A549 (cell line): Measurements from ENCODE around the gene B9D1.

Experiments used
- CBX8 ChIP-seq: fragments of 200-600 bp; sonication (generic); IDR thresholded peaks from 2 replicates; pipeline ENCODE4 v1.6.1; 2016
- CEBPB ChIP-seq, 2 experiments: fragments of >200 bp in 1 of 2; sonication (Bioruptor Twin) in 1 of 2; formaldehyde crosslinking in 1 of 2; IDR thresholded peaks; 2 replicates each; pipeline ENCODE4 v1.6.1; 2012 to 2016
- CTCF ChIP-seq: fragments of >200 bp; sonication (Bioruptor Twin); formaldehyde crosslinking; IDR thresholded peaks from 3 replicates; pipeline ENCODE4 v1.5.1; 2016
- ELK1 ChIP-seq: fragments of 150-350 bp; IDR thresholded peaks from 2 replicates; pipeline ENCODE4 v1.6.1; 2014; ENCODE audit warnings: low read depth, mild to moderate bottlenecking, low read length
- EP300 ChIP-seq, 2 experiments: fragments of >200 bp; sonication (Bioruptor Twin); formaldehyde crosslinking; IDR thresholded peaks; 2 replicates in 1 of 2; 3 replicates in 1 of 2; pipeline ENCODE4 v1.6.1; 2016 to 2017
- HDAC2 ChIP-seq: fragments of 200-600 bp; sonication (generic); IDR thresholded peaks from 2 replicates; pipeline ENCODE4 v1.6.1; 2016
- NR3C1 ChIP-seq: fragments of >200 bp; sonication (Bioruptor Twin); formaldehyde crosslinking; IDR thresholded peaks from 3 replicates; pipeline ENCODE4 v1.6.1; 2017
- PHF8 ChIP-seq: fragments of 200-600 bp; sonication (generic); IDR thresholded peaks from 2 replicates; pipeline ENCODE4 v1.6.1; 2016; ENCODE audit warnings: low read depth, mild to moderate bottlenecking, antibody characterized with exemption, moderate library complexity, borderline replicate concordance
- POLR2A ChIP-seq: IDR thresholded peaks from 2 replicates; pipeline ENCODE4 v1.6.1; 2012; ENCODE audit warnings: mild to moderate bottlenecking, low read length
- POLR2AphosphoS2 ChIP-seq: conservative IDR thresholded peaks from 2 replicates; pipeline ENCODE4 v1.6.1; 2012; ENCODE audit warnings: low read length, improper control_type of control experiment, inconsistent platforms
- REST ChIP-seq: fragments of 200-600 bp; sonication (generic); IDR thresholded peaks from 2 replicates; pipeline ENCODE4 v1.6.1; 2016; ENCODE audit warnings: antibody characterized with exemption, mild to moderate bottlenecking, moderate library complexity
- SREBF2 ChIP-seq: fragments of 450-650 bp; IDR thresholded peaks from 2 replicates; pipeline ENCODE4 v1.6.1; 2014; ENCODE audit warnings: mild to moderate bottlenecking, moderate library complexity
- ZNF302 ChIP-seq: fragments of 250-450 bp; sonication (Bioruptor Pico); IDR thresholded peaks from 2 replicates; pipeline ENCODE4 v1.9.0; 2021; ENCODE audit warnings: inconsistent platforms, mild to moderate bottlenecking, moderate library complexity
- TF ChIP-seq, protein P1 (sequence below): IDR thresholded peaks from 2 replicates; pipeline ENCODE4 v1.6.1; 2012

GRCh38 chr17:19301274-19301951 lies 61.1 kb downstream of the B9D1 start:
- no peak for TF ChIP-seq ZNF302 (CRISPR knock-in tag)
- no peak for TF ChIP-seq CEBPB (IDR thresholded peaks at IDR 0.05)
- no peak for TF ChIP-seq CTCF
- no peak for TF ChIP-seq POLR2A
- no peak for TF ChIP-seq SREBF2
- TF ChIP-seq PHF8: no peak
- TF ChIP-seq HDAC2: no peak
- TF ChIP-seq, protein P1, sequence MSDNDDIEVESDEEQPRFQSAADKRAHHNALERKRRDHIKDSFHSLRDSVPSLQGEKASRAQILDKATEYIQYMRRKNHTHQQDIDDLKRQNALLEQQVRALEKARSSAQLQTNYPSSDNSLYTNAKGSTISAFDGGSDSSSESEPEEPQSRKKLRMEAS: no peak
- no peak for TF ChIP-seq NR3C1
- no peak for TF ChIP-seq EP300 (IDR thresholded peaks at IDR 0.05)
- TF ChIP-seq POLR2AphosphoS2: no peak
- TF ChIP-seq CBX8: no peak
- no peak for TF ChIP-seq REST
- TF ChIP-seq ELK1: no peak
